Esophagus mucosa (tissue), 1 donor: Measurements from ENCODE around the gene IKZF2. TPM values are rescaled to one million over a fixed set of nuclear protein-coding genes. Genes with fewer than 3 reads are reported as not detected.

Experiments
- ATAC-seq: fragments of 200-7000 bp; cut with Tn5 transposase; one replicate; pipeline ENCODE4 v1.9.1; 2020
- total RNA-seq: library from RNA; stranded (reverse); gene quantifications from one replicate; pipeline ENCODE4 v1.2.4, GENCODE V29; 2023
- donor health status: DM: yes; HTN: yes; CAD: no.

Gene IKZF2
- total RNA-seq, 1 donor from 2014 or later = 66.4 TPM

DNA sequence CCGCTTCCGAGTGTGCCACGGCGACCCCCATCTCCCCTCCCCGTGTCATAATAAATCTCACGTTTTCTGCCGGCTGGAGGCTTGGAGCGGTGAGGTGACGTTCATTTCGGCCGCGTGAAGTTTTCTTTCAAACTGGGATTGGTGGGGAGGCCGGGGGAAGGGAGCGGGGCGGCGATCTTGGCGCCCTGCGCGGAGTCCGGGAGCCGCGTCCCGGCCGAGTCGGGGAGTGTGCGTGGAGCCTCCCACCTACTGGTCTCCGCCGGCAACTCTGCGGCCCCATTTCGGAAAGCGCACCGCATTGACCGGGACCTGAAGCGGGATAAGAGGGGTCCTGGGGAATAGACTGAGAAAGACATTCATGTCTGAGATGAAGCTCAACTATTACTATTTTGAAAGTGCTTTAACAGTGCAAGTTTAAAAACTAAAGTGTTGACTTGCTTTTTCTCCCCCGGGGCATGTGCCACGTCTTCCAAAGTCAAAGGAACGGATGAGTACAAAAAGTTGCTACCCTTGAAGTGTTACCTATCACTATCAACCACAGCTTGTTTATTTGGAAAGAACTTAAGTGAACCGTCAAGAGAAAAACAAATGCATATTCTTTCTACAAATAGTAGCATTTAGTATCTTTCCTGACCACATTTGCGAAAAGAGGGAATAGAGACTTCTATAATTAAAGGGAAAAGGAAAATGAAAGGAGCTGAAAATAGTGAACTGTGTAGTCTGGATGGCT, 818 bp upstream of the IKZF2 start:
- ATAC-seq = peak; percentile 70

GRCh38 chr2:213150315-213151097, 906 bp downstream of the IKZF2 start:
- peak; percentile 39 for ATAC-seq

DNA sequence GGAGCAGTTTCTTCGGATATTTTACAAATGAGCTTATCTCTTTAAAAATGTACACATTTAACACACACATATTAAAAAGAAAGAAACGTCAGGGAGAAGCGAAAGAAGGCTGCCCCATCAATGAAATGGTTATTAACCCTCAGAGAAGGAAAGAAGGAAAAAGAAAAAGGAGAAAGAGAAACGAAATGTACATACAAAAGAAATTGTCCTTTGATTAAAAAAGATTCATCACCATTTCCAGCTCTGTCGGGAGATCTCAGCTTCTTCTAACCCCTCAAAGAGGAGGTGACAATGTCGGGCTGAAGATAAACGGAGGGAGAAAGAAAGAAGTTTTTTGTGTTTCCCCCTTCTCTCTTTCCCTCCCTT, 1.5 kb downstream of the IKZF2 start:
- no peak for ATAC-seq

DNA sequence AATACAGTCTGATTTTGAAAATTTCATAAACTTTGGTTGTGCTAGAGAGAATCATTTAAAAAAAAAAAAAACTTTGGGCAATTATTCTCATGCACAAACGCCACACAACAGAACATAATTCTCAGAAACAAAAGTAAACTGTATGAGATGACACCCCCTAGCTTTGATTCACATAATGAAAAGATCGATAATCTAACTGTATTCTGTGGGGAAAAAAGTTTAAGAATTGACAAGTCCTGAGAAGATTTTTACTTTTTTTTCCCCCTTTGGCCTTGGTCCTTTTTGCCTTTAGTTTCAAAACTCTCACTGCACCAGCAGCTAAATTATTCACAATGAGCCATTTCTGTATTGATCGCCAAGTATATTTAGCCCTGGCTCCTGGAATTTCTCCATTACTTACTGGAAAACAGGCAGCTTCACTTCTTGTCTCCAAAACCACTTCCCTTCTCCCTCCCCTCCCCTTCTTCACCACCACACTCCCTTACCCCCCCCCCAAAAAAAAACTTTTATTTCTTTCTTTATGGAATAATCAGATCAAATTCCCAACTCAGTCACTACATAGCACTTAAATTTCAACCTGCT, 2.0 kb downstream of the IKZF2 start:
- no peak for ATAC-seq

DNA sequence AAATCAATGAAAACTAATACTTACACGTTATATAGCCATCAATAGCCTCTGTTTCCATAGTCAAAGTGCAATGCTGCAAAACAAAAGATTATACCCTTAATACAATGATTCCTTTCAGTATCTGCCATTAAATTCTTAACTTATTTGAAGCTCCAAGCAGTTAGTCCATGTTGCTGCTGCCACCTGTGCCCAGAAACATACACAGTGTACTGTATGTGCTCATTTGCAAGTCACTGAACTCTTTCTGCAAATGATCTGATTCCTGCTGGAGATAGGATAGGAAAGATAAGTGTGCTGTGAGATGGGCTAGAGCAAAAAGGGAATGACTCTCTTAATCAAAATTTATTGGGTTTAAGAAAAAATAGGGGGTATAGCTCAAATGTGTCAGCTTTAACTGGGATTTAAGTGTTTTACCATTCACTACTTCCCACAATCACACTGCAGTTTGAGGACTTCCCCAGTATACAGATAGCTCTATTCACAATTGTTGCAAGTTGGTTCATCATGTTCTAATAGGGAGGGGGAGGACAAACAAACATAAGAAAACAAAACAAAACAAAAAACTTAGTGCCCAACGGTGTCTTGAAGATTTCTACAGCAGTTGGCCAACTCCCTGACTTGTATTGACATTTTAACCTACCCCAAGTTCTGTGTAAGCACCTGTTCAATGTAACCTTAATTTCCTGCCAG, 2.7 kb downstream of the IKZF2 start:
- no peak for ATAC-seq

DNA sequence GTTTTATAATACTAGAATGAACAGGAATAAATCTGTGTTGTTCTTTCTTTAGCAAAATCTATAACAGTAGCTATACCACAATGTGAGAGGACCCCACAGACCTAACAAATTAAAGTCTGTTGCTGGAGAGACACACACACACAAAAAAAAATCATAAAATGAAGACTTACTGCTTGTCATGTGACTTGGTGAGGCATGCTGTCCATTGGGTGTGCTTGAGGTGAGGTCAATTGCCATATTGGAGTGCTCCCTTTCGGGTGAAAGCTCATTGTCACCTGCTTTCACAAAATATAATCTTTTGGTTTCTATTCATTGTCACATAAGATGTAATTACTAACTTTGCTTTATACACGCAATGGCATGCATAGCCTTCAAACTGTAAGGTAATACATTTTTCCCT, 3.9 kb downstream of the IKZF2 start:
- ATAC-seq = no peak

GRCh38 chr2:213145715-213146242, 5.6 kb downstream of the IKZF2 start:
- no peak for ATAC-seq

- no peak for ATAC-seq
These were observed 14.3 kb downstream of the IKZF2 start for GRCh38 chr2:213137064-213137463.

- peak; percentile 22 for ATAC-seq
These were observed 22.1 kb downstream of the IKZF2 start for GRCh38 chr2:213129311-213129710.

GRCh38 chr2:213125646-213126347, 25.6 kb downstream of the IKZF2 start:
- ATAC-seq = peak; percentile 25

- no peak for ATAC-seq
These were observed 28.7 kb downstream of the IKZF2 start for GRCh38 chr2:213122725-213123124.

- no peak for ATAC-seq
These were observed 29.7 kb downstream of the IKZF2 start for GRCh38 chr2:213121690-213122089.

DNA sequence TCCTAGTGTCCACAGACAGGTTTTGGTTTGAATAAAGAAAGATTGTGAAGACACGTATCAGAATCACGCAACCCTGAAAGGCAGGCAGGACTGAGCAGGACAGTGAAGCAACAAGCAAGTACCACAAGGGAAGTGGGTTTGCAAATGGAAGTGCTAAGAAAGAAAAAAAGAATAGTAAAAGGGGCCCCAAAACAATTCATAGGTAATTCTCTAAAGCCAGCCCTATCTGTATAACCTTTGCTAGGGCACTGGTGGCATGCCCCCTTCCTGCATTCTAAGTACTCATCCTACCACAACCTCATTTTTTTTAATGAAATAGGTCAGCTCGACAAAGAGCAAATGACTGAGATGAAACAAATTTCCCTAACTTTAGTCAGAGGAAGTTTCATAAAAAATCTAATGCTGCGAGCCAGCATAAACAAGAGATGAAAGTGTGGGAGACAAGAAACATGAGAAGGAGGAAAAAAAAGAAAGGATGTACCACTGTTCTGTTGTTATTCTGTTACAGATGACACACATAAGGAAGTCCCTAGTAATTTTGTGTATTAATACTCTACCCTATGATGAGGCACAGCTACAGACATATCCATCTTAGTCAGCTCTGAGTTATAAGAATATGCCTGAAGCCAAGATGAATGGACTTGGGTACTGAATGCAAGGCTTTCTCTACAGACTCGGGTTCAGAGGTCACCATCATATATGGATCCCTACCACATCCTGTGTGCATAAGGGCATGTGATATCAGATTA, 32.2 kb downstream of the IKZF2 start:
- ATAC-seq = peak; percentile 87

GRCh38 chr2:213108308-213108707, 43.1 kb downstream of the IKZF2 start:
- no peak for ATAC-seq

DNA sequence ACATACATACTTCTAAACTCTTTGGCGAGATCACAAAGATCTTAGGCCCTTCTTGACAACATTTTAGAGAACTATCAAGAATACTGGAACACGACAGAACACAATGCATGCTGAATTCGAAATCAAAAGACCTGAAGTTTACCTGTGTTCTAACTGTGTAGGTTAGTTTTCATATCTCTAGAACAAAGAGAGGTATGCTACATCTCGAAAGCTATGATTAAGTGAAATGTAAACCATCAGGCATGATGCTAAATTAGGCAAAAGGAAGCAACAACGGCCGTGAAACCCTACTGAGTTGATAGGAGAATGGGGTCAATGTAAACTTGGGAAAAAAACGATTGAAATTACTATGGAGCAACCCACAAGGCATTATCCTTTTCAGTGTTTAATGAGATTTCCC, 43.7 kb downstream of the IKZF2 start:
- ATAC-seq = no peak

DNA sequence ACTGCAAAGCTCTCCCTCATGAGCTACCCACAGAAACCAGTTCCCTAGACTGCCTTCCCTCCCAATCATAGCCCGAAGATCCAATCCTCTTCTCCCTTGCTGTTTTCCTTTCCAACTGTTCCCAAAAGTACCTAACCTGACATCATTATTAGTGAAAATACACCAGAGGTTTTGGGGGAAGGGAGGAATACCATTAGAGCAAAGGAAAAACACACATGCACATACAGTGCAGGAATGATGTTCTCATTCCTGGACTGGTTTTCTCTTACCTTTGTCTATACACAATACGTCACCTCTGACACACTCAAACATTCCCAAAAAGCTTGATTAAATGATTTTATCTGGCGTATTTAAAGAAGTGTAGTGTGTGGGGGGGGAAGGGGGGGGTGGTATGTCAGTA, 46.2 kb downstream of the IKZF2 start:
- no peak for ATAC-seq

- ATAC-seq = no peak
These were observed 46.6 kb downstream of the IKZF2 start for GRCh38 chr2:213104903-213105202.

DNA sequence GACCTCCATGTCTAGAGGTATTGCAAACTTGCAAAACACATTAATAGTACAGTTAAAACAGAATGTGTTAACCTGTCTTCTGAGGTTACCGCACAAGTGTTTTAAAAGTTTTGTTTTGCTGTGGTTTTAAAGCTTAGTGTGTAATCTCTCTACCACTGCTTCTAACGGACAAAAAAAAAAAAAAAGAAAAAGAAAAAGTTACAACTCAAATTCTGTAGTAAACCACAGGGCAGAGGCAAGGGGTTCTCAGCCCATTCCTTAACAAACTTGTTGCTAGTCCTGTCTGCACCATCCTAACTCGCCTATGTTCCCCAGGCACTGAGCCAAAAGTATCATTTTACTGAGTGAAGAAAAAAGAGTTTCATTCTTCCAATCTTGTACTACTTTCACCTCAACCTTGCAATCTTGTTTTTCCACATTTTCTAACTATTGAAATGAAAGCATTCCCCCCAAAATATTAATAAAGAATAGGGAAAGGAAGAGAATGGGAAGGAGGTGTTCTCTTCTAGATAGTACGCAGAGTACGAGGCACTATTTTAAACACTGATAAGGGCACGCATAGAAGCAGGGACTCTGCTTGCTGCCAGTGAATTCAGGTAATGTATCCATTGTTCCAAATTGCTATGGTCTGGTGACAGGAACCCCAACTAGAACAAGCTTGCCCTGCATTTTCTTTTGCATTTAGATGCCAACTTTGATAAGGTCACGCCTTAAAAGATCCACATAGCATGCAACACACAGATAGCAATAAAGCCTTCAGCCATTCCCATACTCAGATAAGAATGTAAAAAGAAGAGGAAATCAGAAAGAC, 47.1 kb downstream of the IKZF2 start:
- peak; percentile 17 for ATAC-seq

- ATAC-seq = no peak
These were observed 49.5 kb downstream of the IKZF2 start for GRCh38 chr2:213101692-213102460.

- ATAC-seq = no peak
These were observed 50.3 kb downstream of the IKZF2 start for GRCh38 chr2:213101109-213101508.
